ENCODE results near the gene ILF3. TPM values are rescaled to one million over a fixed set of nuclear protein-coding genes. Genes with fewer than 3 reads are reported as not detected.

Gene ILF3
- polyA plus RNA-seq, 2 of the 4 experiments (the other 2 are of a cell fraction) = 142 to 197 TPM

GRCh38 chr19:10735741-10736140 lies 81.6 kb downstream of the ILF3 start:
- Histone ChIP-seq H3K4me3 (no peak overlapping the region), H3K9me3 (no peaks in the 10 kb centered on the region), H3K27ac (no peak overlapping the region), H3K4me1 (no peaks in the 10 kb centered on the region; the same call in 2 of the 3 replicates), H3K4me2 (no peak overlapping the region)
- WGBS (ENCODE audit: missing lambda C conversion rate) = 96% methylated on average over 5 of the region's 5 CpGs
- no peak for ATAC-seq
- CTCF ChIA-PET = interaction anchor here (1.2 kb wide), 1 partner anchor 18 kb away, joined by 7 read pairs; the partner anchor contains the start of gene DNM2
- TF ChIP-seq MAX (IDR thresholded peaks at IDR 0.05) (no peak), NPAS2 (CRISPR knock-in tag; IDR thresholded peaks at IDR 0.05; ENCODE audit: borderline replicate concordance) (no peak), ZC3H11A (IDR thresholded peaks at IDR 0.05) (no peak)
- DNase-seq (ENCODE audit: low read depth in 1 of 2, low spot score in 1 of 2) = no peak
- POLR2A ChIA-PET = no interaction called here
- FAIRE-seq = no peak

GRCh38 chr19:10736189-10736588 lies 82.0 kb downstream of the ILF3 start:
- DNase-seq (ENCODE audit: low read depth in 1 of 2, low spot score in 1 of 2) (no peak), ATAC-seq (no peak), FAIRE-seq (no peak)
- no peak overlapping the region for H3K4me2 ChIP-seq
- 90% methylated on average over 6 of the region's 6 CpGs for WGBS (ENCODE audit: missing lambda C conversion rate)
- TF ChIP-seq SMC3 (IDR thresholded peaks at IDR 0.05) (no peak), ATOH8 (CRISPR knock-in tag; IDR thresholded peaks at IDR 0.05; ENCODE audit: low read depth) (no peak), KDM1A (IDR thresholded peaks at IDR 0.05; ENCODE audit: low read depth) (no peak), RARB (CRISPR knock-in tag; IDR thresholded peaks at IDR 0.05) (no peak), USF2 (IDR thresholded peaks at IDR 0.05) (no peak), NFE2L2 (conservative IDR thresholded peaks at IDR 0.05; ENCODE audit: low read length) (no peak), MAFK (IDR thresholded peaks at IDR 0.05; ENCODE audit: partially characterized antibody) (no peak), JUN (IDR thresholded peaks at IDR 0.05) (no peak), SREBF2 (IDR thresholded peaks at IDR 0.05) (no peak), NR3C1 (IDR thresholded peaks at IDR 0.05) (no peak), EHMT2 (IDR thresholded peaks at IDR 0.05; ENCODE audit: low read depth) (no peak), HDAC2 (IDR thresholded peaks at IDR 0.05) (no peak), MYC (IDR thresholded peaks at IDR 0.05; ENCODE audit: borderline replicate concordance, low read length) (no peak), BHLHE40 (IDR thresholded peaks at IDR 0.05; ENCODE audit: low read depth, low read length) (no peak), BCL3 (IDR thresholded peaks at IDR 0.05) (no peak)
- ChIA-PET CTCF (interaction anchor here (1.2 kb wide), 1 partner anchor 19 kb away, joined by 7 read pairs; the partner anchor contains the start of gene DNM2), POLR2A (no interaction called here)
- H3K4me3 ChIP-seq = no peak overlapping the region
- no peaks in the 10 kb centered on the region; the same call in 2 of the 3 replicates for H3K4me1 ChIP-seq
- H3K27ac ChIP-seq = no peak overlapping the region
- no peaks in the 10 kb centered on the region for H3K9me3 ChIP-seq

- no peaks in the 10 kb centered on the region for H3K9me3 ChIP-seq
- ATAC-seq (no peak), FAIRE-seq (no peak), DNase-seq (ENCODE audit: low read depth in 1 of 2, low spot score in 1 of 2) (no peak)
- H3K4me2 ChIP-seq = no peak overlapping the region
- no peak overlapping the region for H3K27ac ChIP-seq
- CTCF ChIA-PET = interaction anchor here (1.2 kb wide), 1 partner anchor 19 kb away, joined by 7 read pairs; the partner anchor contains the start of gene DNM2
- H3K4me1 ChIP-seq = no peaks in the 10 kb centered on the region; the same call in 2 of the 3 replicates
- WGBS (ENCODE audit: missing lambda C conversion rate) = 89% methylated on average over 8 of the region's 9 CpGs
- H3K4me3 ChIP-seq = no peak overlapping the region
- POLR2A ChIA-PET = no interaction called here
- TF ChIP-seq CHD2 (IDR thresholded peaks at IDR 0.05; ENCODE audit: low read length, partially characterized antibody) (no peak), CTCF (IDR thresholded peaks at IDR 0.05) (no peak), ZNF302 (CRISPR knock-in tag; IDR thresholded peaks at IDR 0.05) (no peak), ZSCAN20 (CRISPR knock-in tag; IDR thresholded peaks at IDR 0.05) (no peak), NPAS2 (CRISPR knock-in tag; IDR thresholded peaks at IDR 0.05; ENCODE audit: borderline replicate concordance) (no peak), REST (IDR thresholded peaks at IDR 0.05) (no peak), POLR2AphosphoS2 (conservative IDR thresholded peaks at IDR 0.05; ENCODE audit: low read length) (no peak), ATOH8 (CRISPR knock-in tag; IDR thresholded peaks at IDR 0.05; ENCODE audit: low read depth) (no peak), EP300 (IDR thresholded peaks at IDR 0.05) (no peak)
Measured at GRCh38 chr19:10736916-10737551, 82.9 kb downstream of the ILF3 start.
